ENCODE measurements around the gene AP3D1.

GRCh38 chr19:2089001-2089711 lies 62.2 kb downstream of the AP3D1 start:
- TF ChIP-seq CTCF (IDR thresholded peaks at IDR 0.05; ENCODE audit: low read depth, low read length, missing input control) (no peak), YY1 (IDR thresholded peaks at IDR 0.05) (no peak), SP1 (IDR thresholded peaks at IDR 0.05) (no peak), TAF1 (conservative IDR thresholded peaks at IDR 0.05) (no peak), RAD21 (IDR thresholded peaks at IDR 0.05) (no peak)
- TF ChIP-seq, protein P1, sequence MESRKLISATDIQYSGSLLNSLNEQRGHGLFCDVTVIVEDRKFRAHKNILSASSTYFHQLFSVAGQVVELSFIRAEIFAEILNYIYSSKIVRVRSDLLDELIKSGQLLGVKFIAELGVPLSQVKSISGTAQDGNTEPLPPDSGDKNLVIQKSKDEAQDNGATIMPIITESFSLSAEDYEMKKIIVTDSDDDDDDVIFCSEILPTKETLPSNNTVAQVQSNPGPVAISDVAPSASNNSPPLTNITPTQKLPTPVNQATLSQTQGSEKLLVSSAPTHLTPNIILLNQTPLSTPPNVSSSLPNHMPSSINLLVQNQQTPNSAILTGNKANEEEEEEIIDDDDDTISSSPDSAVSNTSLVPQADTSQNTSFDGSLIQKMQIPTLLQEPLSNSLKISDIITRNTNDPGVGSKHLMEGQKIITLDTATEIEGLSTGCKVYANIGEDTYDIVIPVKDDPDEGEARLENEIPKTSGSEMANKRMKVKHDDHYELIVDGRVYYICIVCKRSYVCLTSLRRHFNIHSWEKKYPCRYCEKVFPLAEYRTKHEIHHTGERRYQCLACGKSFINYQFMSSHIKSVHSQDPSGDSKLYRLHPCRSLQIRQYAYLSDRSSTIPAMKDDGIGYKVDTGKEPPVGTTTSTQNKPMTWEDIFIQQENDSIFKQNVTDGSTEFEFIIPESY (IDR thresholded peaks at IDR 0.05): no peak
